ENCODE data around the gene KLF12. TPM values are rescaled to one million over a fixed set of nuclear protein-coding genes. Genes with fewer than 3 reads are reported as not detected.

Gene KLF12
- total and polyA plus RNA-seq, 2 donors (not counting 3 experiments of a cell fraction or from before 2014, with no cell fraction given): 16.0 to 25.9 TPM

DNA sequence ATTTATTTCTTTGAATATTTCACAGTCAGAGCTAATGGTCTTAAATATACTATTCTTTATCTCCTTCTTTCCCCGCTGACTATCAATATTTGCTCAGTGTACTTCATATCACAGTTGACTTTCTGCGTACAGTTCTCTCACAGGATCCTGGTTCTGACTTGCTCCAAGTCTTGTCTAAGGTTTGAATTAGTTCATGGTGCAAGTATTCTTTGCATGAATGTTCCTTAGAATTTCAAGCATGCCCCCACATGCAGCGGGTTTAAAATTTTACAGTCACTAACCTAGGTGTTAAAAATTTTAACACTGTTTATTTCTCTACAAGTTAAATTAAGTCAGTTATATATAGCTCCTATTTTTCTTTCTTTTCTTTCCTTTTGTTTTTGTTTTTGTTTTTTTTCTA, 20.8 kb upstream of the KLF12 start:
- H3K9me3 ChIP-seq (replicated peaks; ENCODE audit: control insufficient read depth, insufficient read depth, low read length): no peaks in the 10 kb centered on the region
- ChIA-PET CTCF (no interaction called here), POLR2A (interaction anchor here (0.6 kb wide), 1 partner anchor 162 kb away, joined by 3 read pairs; no protein-coding TSS in a partner anchor)
- H3K27me3 ChIP-seq (ENCODE audit: control insufficient read depth in 2 of 2, insufficient read depth in 2 of 2, low read length in 2 of 2): no peaks in the 10 kb centered on the region
- intact Hi-C loops (cut with micrococcal nuclease) (no loop called here), dilution Hi-C loops (cut with MboI; ENCODE audit: extremely low pct_ligation_motif_present, low sequenced_read_pairs) (no loop called here)
- no peak overlapping the region for H2AFZ ChIP-seq (ENCODE audit: low read depth, low read length)
- H3K4me2 ChIP-seq (ENCODE audit: insufficient read depth, low read length): no peak overlapping the region
- no peak overlapping the region for H3K9ac ChIP-seq (replicated peaks; ENCODE audit: extremely low read depth, insufficient read depth, low read length)
- no peak for FAIRE-seq
- no peak overlapping the region for H3K27ac ChIP-seq (ENCODE audit: insufficient read depth, low read depth, low read length)
- H3K4me1 ChIP-seq (ENCODE audit: control insufficient read depth, extremely low read depth, insufficient read depth, low read length): no peaks in the 10 kb centered on the region
- H3K36me3 ChIP-seq (ENCODE audit: control insufficient read depth in 2 of 2, extremely low read depth in 1 of 2, insufficient read depth in 2 of 2, low read length in 2 of 2): no peaks in the 10 kb centered on the region
- no peak for DNase-seq (ENCODE audit: low read depth, low spot score)
- H3K79me2 ChIP-seq (ENCODE audit: control insufficient read depth, insufficient read depth, low read length): no peaks in the 10 kb centered on the region
- H3K4me3 ChIP-seq (replicated peaks in 1 of 3; ENCODE audit: insufficient read depth in 1 of 3, low read depth in 1 of 3, low read length in 3 of 3): no peak overlapping the region
- BruUV-seq (replicated peaks): no TSS peak
- no peaks in the 10 kb centered on the region for H3K9me1 ChIP-seq (replicated peaks; ENCODE audit: control insufficient read depth, extremely low read depth, insufficient read depth, low read length)
- H4K20me1 ChIP-seq (replicated peaks; ENCODE audit: control insufficient read depth, extremely low read depth, insufficient read depth, low read length): no peaks in the 10 kb centered on the region
- no peak for TF ChIP-seq JUN (IDR thresholded peaks at IDR 0.05; ENCODE audit: borderline replicate concordance, insufficient read depth, insufficient read length, low read depth)
- TF ChIP-seq, protein P1, sequence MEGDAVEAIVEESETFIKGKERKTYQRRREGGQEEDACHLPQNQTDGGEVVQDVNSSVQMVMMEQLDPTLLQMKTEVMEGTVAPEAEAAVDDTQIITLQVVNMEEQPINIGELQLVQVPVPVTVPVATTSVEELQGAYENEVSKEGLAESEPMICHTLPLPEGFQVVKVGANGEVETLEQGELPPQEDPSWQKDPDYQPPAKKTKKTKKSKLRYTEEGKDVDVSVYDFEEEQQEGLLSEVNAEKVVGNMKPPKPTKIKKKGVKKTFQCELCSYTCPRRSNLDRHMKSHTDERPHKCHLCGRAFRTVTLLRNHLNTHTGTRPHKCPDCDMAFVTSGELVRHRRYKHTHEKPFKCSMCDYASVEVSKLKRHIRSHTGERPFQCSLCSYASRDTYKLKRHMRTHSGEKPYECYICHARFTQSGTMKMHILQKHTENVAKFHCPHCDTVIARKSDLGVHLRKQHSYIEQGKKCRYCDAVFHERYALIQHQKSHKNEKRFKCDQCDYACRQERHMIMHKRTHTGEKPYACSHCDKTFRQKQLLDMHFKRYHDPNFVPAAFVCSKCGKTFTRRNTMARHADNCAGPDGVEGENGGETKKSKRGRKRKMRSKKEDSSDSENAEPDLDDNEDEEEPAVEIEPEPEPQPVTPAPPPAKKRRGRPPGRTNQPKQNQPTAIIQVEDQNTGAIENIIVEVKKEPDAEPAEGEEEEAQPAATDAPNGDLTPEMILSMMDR (IDR thresholded peaks at IDR 0.05; ENCODE audit: extremely low read depth in 1 of 2, insufficient read depth in 1 of 2, low read depth in 1 of 2, low read length in 2 of 2): no peak
- no peak for TF ChIP-seq POLR2AphosphoS5 (IDR thresholded peaks at IDR 0.05; ENCODE audit: insufficient read depth, low read depth, low read length)
- TF ChIP-seq, protein P2, sequence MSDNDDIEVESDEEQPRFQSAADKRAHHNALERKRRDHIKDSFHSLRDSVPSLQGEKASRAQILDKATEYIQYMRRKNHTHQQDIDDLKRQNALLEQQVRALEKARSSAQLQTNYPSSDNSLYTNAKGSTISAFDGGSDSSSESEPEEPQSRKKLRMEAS (IDR thresholded peaks at IDR 0.05; ENCODE audit: insufficient read depth, insufficient read length): no peak
- no peak for TF ChIP-seq FOS (IDR thresholded peaks at IDR 0.05; ENCODE audit: borderline replicate concordance, insufficient read depth, low read length)
- TF ChIP-seq GATA2 (IDR thresholded peaks at IDR 0.05; ENCODE audit: insufficient read depth, insufficient read length, low read depth, low read length): no peak
- TF ChIP-seq MYC (IDR thresholded peaks at IDR 0.05; ENCODE audit: low read depth, low read length): no peak
- no peak for TF ChIP-seq EZH2 (IDR thresholded peaks at IDR 0.05; ENCODE audit: borderline replicate concordance, low read depth, low read length, severe bottlenecking)
- TF ChIP-seq POLR2A (IDR thresholded peaks at IDR 0.05; ENCODE audit: low read depth, low read length): no peak

Measured in endothelial cell of umbilical vein (primary cell).